ENCODE measurements around the gene AKAP1.
A peak's percentile ranks its signal among the peaks of the same experiment; 100 is the strongest.

Gene AKAP1, protein sequence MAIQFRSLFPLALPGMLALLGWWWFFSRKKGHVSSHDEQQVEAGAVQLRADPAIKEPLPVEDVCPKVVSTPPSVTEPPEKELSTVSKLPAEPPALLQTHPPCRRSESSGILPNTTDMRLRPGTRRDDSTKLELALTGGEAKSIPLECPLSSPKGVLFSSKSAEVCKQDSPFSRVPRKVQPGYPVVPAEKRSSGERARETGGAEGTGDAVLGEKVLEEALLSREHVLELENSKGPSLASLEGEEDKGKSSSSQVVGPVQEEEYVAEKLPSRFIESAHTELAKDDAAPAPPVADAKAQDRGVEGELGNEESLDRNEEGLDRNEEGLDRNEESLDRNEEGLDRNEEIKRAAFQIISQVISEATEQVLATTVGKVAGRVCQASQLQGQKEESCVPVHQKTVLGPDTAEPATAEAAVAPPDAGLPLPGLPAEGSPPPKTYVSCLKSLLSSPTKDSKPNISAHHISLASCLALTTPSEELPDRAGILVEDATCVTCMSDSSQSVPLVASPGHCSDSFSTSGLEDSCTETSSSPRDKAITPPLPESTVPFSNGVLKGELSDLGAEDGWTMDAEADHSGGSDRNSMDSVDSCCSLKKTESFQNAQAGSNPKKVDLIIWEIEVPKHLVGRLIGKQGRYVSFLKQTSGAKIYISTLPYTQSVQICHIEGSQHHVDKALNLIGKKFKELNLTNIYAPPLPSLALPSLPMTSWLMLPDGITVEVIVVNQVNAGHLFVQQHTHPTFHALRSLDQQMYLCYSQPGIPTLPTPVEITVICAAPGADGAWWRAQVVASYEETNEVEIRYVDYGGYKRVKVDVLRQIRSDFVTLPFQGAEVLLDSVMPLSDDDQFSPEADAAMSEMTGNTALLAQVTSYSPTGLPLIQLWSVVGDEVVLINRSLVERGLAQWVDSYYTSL

DNA sequence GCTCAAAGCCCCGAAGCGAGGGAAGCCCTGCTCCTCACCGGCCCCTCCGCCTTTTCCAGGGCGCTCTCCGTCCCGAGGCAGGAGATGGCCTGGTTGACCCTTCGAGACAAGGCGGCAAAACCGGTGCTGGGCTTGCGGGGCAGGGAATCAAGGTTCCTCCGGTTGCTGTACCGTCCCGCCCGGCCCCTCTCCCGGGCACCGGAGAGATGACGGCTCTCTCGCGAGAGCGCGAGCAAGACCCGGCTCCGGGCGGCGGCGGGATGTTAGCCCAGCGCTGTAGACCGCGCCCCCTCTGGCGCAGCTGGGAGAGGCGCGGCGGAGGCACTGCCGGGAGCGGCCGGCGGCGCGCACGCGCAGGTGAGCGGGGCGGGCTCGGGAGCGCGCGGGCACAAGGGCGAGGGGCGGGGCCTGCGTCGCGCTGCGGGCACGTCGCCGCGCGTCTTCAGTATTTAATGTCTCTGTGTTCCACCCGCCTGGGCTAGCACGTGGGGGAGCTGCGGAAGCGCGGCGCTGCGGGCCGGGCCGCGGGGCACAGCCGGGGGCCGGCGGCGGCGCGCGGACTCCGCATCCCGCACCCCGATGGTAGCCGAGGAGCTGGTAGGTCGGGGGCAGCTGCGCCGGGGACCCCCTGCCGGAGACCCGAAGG is at the start of gene AKAP1:
Gene AKAP1 (plus strand): TSS at position 445 of the 646 bp plus-strand sequence. CDS start 20,219 bp downstream, outside the sequence.
- H3K27ac Mint-ChIP-seq, result peak within 1 kb of the TSS; percentile 90
- H3K9me3 Mint-ChIP-seq, result no peaks in the 10 kb centered on the region
- H3K36me3 Mint-ChIP-seq (ENCODE audit: low read depth), result peaks cover 5% of the 10 kb centered on the region
- H3K27me3 Mint-ChIP-seq (ENCODE audit: low read depth), result peaks cover 6% of the 10 kb centered on the region
- H3K4me1 Mint-ChIP-seq (ENCODE audit: low read depth), result peaks cover 32% of the 10 kb centered on the region
- peak within 1 kb of the TSS; percentile 89 for H3K4me3 Mint-ChIP-seq

DNA sequence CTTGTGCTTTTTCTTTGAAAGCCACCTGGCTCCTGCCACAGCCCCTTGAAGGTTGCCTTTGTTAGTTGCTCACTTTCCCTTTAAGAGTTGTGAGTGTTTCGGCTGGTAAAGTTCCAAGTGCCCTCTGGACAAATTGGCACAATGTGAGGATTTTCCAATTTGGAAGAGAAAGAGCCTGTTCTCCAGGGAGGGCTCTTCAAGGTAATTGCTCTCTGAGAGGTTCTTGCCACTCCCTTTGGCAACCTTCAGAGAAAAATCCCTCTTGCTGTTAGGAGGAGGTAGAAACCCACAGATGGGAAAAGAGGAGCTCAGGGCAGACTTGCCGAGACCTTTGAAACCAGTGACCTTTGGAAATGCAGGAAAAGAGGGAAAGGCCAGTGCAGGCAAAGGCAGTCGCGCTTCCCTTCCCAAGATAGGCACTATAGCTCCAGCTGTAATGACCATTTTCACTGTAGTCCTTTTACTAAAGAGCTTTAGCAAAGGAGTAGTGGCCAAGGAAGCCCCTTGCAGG is 49.0 kb upstream of the AKAP1 start:
- Mint-ChIP-seq H3K4me3 (no peak overlapping the region), H3K9me3 (no peaks in the 10 kb centered on the region), H3K27ac (no peak overlapping the region), H3K27me3 (ENCODE audit: low read depth) (peaks cover 52% of the 10 kb centered on the region), H3K4me1 (ENCODE audit: low read depth) (no peaks in the 10 kb centered on the region), H3K36me3 (ENCODE audit: low read depth) (no peaks in the 10 kb centered on the region)

DNA sequence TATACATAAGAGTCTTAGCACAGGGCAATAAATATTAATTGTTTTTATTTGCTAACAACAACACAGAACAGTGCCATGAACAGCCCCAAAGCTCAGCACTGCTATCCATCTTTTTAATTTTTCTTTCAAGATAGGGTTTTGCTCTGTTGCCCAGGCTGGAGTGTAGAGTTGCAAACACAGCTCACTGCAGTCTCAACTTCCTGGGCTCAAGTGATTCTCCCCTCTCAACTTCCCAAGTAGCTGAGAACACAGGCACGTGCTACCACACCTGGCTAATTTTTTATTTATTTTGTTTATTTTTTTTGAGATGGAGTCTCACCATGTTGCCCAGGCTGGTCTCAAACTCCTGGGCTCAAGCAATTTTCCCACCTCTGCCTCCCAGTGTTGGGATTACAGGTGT is 47.6 kb upstream of the AKAP1 start:
- H3K36me3 Mint-ChIP-seq (ENCODE audit: low read depth), result no peaks in the 10 kb centered on the region
- H3K27me3 Mint-ChIP-seq (ENCODE audit: low read depth), result peaks cover 61% of the 10 kb centered on the region
- H3K4me1 Mint-ChIP-seq (ENCODE audit: low read depth), result no peaks in the 10 kb centered on the region
- H3K4me3 Mint-ChIP-seq, result no peak overlapping the region
- H3K27ac Mint-ChIP-seq, result no peak overlapping the region
- no peaks in the 10 kb centered on the region for H3K9me3 Mint-ChIP-seq

DNA sequence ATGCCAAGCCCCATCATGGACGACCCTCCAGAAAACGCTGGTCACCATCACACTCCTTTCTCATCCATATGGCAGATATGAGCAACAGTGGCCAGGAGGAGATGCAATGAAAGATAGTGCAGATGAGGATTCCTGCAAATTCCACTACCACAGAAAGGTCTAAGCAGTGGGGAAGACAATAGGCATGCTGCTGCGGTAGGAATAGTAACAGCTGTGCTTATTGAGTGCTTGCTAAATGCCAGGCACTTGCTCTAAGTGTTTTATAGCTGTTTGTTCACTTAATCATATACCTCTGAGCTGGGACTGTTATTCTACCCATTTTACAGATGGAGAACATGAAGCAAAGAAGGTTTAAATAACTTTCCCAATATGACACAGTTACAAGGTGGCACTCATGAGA is 46.6 kb upstream of the AKAP1 start:
- Mint-ChIP-seq H3K9me3 (no peaks in the 10 kb centered on the region), H3K36me3 (ENCODE audit: low read depth) (no peaks in the 10 kb centered on the region), H3K4me1 (ENCODE audit: low read depth) (no peaks in the 10 kb centered on the region), H3K4me3 (no peak overlapping the region), H3K27me3 (ENCODE audit: low read depth) (peaks cover 70% of the 10 kb centered on the region), H3K27ac (no peak overlapping the region)

DNA sequence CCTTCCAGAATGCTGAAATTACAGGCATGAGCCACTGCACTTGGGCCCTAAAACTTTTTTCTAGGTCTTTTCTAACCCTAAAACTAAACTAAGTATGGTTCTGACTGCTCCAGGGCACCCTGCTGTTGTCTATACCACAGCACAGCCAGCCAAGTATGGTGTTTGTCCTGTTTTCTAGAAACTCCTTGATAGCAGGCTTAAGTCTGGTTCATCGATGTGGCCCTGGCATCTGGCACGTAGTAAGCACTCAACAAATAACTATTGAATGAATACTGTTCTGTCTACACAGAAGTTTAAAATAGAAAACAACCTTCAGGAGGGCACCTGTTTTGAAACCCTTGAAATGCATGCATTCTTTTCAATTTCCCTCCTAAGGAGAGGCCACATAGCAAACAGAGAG is 44.5 kb upstream of the AKAP1 start:
- Mint-ChIP-seq H3K27ac (no peak overlapping the region), H3K27me3 (ENCODE audit: low read depth) (peaks cover 81% of the 10 kb centered on the region), H3K4me1 (ENCODE audit: low read depth) (peaks cover 6% of the 10 kb centered on the region), H3K9me3 (no peaks in the 10 kb centered on the region), H3K4me3 (no peak overlapping the region), H3K36me3 (ENCODE audit: low read depth) (peaks cover 2% of the 10 kb centered on the region)

DNA sequence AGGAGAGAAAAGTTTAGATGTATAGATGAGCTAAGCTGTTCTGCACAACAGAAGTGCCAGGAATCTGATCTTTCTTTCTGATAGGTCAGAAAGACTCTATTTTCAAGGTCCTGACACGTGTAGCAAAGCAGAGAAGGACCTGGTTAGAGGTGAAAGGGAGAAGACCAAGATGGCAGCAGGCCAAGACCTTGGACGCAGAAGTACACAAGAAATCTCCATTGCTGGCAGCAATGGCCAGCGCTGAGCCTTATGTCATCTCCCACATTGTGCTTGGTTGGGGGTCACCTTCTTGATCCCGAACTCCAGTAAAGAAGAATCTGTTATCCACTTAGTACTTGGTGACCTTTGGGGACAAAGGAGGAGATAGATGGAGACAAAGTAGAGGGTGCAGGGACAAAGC is 41.8 kb upstream of the AKAP1 start:
- H3K27me3 Mint-ChIP-seq (ENCODE audit: low read depth), result peaks cover 83% of the 10 kb centered on the region
- H3K36me3 Mint-ChIP-seq (ENCODE audit: low read depth), result peaks cover 2% of the 10 kb centered on the region
- no peak overlapping the region for H3K27ac Mint-ChIP-seq
- peaks cover 15% of the 10 kb centered on the region for H3K4me1 Mint-ChIP-seq (ENCODE audit: low read depth)
- no peak overlapping the region for H3K4me3 Mint-ChIP-seq
- H3K9me3 Mint-ChIP-seq, result no peaks in the 10 kb centered on the region

DNA sequence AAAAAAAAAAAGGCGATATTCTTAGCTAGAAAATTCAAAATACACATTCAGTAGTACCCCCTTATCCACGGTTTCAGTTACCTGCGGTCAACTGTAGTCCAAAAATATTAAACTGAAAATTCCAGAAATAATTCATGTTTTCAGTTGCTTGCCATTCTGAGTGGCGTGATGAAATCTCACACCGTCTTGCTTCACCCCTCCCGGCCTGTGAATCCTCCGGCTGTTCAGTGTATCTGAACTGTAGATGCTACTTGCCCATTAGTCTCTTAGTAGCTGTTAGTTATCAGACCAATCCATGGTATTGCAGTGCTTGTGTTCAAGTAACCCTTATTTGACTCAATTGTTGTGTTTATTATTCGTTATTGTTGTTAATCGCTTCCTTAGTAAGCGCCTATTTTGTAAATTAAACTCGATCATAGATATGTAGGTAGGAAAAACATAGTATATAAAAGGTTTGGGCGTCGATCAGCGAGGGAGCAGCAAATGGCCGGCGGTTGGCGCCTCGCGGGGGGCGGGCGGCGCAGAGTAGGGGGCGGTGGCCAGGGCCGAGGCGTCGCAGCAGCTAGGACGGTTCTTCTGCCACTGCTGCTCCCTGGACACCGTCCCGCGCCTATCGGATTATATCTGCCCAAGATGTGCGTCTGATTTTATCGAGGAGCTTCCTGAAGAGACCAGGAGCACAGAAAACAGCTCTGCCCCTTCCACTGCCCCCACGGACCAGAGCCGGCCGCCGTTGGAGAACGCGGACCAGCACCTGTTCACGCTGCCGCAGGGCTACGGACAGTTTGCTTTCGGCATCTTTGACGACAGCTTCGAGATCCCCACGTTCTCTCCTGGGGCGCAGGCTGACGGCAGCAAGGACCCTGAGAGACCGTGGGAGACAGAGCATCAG is 39.8 kb upstream of the AKAP1 start:
- Mint-ChIP-seq H3K27ac (no peak overlapping the region), H3K27me3 (ENCODE audit: low read depth) (peaks cover 76% of the 10 kb centered on the region), H3K36me3 (ENCODE audit: low read depth) (peaks cover 2% of the 10 kb centered on the region), H3K4me1 (ENCODE audit: low read depth) (peaks cover 15% of the 10 kb centered on the region), H3K9me3 (no peaks in the 10 kb centered on the region), H3K4me3 (peak overlapping the region; percentile 75)

DNA sequence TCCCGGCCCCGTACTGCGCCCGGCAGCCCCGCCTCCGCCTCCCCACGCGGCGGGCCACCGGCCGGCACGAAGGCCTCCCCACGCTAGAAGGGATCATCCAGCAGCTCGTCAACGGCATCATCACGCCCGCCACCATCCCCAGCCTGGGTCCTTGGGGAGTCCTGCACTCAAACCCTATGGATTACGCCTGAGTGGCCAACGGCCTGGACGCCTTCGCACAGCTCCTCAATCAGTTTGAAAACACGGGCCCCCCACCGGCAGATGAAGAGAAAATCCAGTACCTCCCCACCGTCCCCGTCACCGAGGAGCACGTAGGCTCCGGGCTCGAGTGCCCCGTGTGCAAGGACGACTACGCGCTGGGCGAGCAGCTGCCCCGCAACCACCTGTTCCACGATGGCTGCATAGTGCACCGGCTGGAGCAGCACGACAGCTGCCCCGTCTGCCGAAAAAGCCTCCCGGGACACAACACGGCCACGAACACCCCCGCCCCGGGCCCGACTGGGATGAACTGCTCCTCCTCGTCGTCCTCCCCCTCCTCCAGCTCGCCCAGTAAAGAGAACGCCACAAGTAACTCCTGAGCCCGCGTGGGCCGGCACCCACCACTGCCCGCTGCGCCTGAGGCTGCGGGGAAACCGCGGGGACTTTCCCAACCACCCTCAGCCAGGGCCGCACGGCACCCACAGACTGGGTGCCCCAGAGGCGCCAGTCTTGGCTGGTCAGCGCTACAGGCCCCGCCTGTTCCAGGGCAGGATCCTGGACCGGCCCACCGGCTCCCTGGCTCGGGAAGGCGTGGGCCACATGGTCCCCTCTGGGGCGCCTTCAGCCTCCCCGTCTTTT is 39.0 kb upstream of the AKAP1 start:
- H3K27me3 Mint-ChIP-seq (ENCODE audit: low read depth), result peaks cover 67% of the 10 kb centered on the region
- no peak overlapping the region for H3K27ac Mint-ChIP-seq
- peaks cover 2% of the 10 kb centered on the region for H3K36me3 Mint-ChIP-seq (ENCODE audit: low read depth)
- H3K4me1 Mint-ChIP-seq (ENCODE audit: low read depth), result peaks cover 15% of the 10 kb centered on the region
- H3K9me3 Mint-ChIP-seq, result no peaks in the 10 kb centered on the region
- H3K4me3 Mint-ChIP-seq, result peak overlapping the region; percentile 75

DNA sequence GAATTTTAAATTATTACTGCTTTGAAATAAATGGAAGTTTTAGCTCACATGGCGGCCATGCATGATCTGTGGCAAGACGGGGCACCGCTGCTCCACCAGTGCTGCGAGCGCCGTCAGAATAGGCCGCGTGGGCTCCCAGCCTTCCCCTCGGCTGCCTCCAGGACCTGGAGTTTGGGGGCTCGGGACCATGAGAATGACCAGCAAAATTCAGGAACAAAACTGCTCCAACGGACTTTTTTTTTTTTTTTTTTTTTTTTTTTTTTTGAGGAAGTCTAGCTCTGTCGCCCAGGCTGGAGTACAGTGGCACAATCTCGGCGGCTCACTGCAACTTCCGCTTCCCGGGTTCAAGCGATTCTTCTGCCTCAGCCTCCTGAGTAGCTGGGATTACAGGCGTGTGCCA is 38.3 kb upstream of the AKAP1 start:
- Mint-ChIP-seq H3K27me3 (ENCODE audit: low read depth) (peaks cover 63% of the 10 kb centered on the region), H3K27ac (no peak overlapping the region), H3K36me3 (ENCODE audit: low read depth) (peaks cover 2% of the 10 kb centered on the region), H3K4me3 (no peak overlapping the region), H3K4me1 (ENCODE audit: low read depth) (peaks cover 15% of the 10 kb centered on the region), H3K9me3 (no peaks in the 10 kb centered on the region)

DNA sequence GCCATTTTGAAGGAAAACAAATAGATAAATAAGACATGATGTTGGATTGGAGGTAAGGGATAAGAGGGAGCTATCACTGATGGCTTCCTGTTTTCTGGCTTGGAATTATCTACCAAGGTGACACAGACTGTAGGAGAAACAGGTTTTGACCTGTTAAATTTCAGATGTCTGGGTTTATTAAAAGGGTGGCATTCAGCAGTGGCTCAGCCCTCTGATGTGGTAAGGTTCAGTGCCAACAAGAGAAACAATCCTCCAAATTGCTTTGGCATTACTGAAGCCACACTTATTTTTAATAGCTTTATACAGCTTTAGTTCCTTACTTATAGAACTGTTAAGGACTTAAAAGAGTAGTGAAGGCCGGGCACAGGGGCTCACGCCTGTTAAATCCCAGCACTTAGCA is 37.0 kb upstream of the AKAP1 start:
- Mint-ChIP-seq H3K36me3 (ENCODE audit: low read depth) (peaks cover 2% of the 10 kb centered on the region), H3K9me3 (no peaks in the 10 kb centered on the region), H3K27me3 (ENCODE audit: low read depth) (peaks cover 61% of the 10 kb centered on the region), H3K4me1 (ENCODE audit: low read depth) (peaks cover 15% of the 10 kb centered on the region), H3K4me3 (no peak overlapping the region), H3K27ac (no peak overlapping the region)

DNA sequence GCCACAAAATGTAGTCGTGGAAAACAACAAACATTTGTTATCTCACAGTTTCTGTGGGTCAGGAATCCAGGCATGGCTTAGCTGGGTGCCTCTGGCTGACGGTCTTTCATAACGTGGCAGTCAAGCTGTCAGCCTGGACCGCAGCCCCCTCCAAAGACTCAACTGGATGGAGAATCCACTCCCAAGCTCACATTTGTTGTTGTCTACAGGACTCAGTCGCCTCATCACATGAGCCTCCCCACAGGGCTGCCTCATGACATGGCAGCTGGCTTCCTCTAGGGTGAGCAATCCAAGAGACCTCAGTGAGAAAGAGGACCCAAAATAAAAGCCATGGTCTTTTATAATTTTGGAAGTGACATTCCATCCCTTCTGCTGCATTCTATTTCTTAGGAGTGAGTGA is 34.7 kb upstream of the AKAP1 start:
- peaks cover 41% of the 10 kb centered on the region for H3K27me3 Mint-ChIP-seq (ENCODE audit: low read depth)
- H3K9me3 Mint-ChIP-seq, result no peaks in the 10 kb centered on the region
- H3K4me3 Mint-ChIP-seq, result no peak overlapping the region
- peaks cover 17% of the 10 kb centered on the region for H3K4me1 Mint-ChIP-seq (ENCODE audit: low read depth)
- H3K36me3 Mint-ChIP-seq (ENCODE audit: low read depth), result no peaks in the 10 kb centered on the region
- H3K27ac Mint-ChIP-seq, result no peak overlapping the region

DNA sequence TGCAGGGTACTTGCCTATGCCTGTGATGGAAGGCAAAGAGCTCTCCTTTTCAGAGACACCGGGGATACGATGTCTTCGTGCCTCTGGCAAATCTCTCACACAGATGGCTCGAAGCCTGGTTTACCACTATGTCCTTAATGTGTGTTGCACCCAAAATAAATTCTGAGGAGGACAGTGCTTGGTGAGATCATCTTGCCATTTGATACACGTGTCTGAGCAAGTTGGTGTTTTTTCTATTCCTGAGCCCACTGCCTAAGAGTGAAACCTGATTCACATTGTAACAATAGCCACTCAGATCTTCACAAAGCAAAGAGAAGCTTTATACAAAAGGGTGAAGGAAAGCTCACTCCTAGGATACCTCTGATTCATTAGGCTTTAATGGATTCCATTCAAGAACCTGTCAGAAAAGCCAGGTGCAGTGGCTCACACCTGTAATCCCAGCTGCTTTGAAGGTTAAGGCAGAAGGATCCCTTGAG is 33.1 kb upstream of the AKAP1 start:
- H3K27ac Mint-ChIP-seq, result no peak overlapping the region
- H3K9me3 Mint-ChIP-seq, result no peaks in the 10 kb centered on the region
- peaks cover 25% of the 10 kb centered on the region for H3K27me3 Mint-ChIP-seq (ENCODE audit: low read depth)
- H3K36me3 Mint-ChIP-seq (ENCODE audit: low read depth), result no peaks in the 10 kb centered on the region
- H3K4me1 Mint-ChIP-seq (ENCODE audit: low read depth), result peaks cover 8% of the 10 kb centered on the region
- H3K4me3 Mint-ChIP-seq, result no peak overlapping the region

DNA sequence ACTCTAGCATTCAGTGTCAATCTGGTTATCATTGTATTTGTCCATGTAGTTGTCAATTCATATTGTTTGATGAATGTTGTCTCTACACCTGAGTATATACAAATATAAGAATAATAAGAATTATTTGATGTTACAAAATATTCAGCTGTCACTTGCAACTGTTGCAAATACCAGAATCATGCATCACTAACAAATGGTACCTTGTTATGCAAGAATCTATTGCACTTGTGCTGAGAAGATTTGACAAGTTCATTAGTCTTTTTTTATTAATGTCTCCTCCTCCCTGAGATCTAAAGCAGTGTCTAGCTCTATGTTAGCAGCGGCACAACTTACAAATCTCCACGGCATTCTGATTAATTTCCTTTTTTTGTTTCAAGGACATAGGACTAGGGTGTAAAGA is 22.2 kb upstream of the AKAP1 start:
- Mint-ChIP-seq H3K36me3 (ENCODE audit: low read depth) (no peaks in the 10 kb centered on the region), H3K27me3 (ENCODE audit: low read depth) (peaks cover 8% of the 10 kb centered on the region), H3K4me3 (no peak overlapping the region), H3K4me1 (ENCODE audit: low read depth) (no peaks in the 10 kb centered on the region), H3K27ac (no peak overlapping the region), H3K9me3 (no peaks in the 10 kb centered on the region)
